A673 (cell line): ENCODE data around the gene SERPINA10.

Experiments used
- EZH2 ChIP-seq: fragments of 200-600 bp; sonication (generic); IDR thresholded peaks from 2 replicates; pipeline ENCODE4 v1.6.1; 2017; ENCODE audit warnings: borderline replicate concordance, low read depth, mild to moderate bottlenecking, mixed read lengths, antibody characterized with exemption, low read length; ENCODE audit not compliant: poor library complexity, severe bottlenecking
- TF ChIP-seq, protein P1 (sequence below): fragments of 300-800, 200-600 bp; sonication (generic); conservative IDR thresholded peaks from 2 replicates; pipeline ENCODE4 v1.5.1; 2017; ENCODE audit warnings: low read depth, mild to moderate bottlenecking, antibody characterized with exemption, low read length, moderate library complexity, mixed read lengths

- TF ChIP-seq, protein P1, sequence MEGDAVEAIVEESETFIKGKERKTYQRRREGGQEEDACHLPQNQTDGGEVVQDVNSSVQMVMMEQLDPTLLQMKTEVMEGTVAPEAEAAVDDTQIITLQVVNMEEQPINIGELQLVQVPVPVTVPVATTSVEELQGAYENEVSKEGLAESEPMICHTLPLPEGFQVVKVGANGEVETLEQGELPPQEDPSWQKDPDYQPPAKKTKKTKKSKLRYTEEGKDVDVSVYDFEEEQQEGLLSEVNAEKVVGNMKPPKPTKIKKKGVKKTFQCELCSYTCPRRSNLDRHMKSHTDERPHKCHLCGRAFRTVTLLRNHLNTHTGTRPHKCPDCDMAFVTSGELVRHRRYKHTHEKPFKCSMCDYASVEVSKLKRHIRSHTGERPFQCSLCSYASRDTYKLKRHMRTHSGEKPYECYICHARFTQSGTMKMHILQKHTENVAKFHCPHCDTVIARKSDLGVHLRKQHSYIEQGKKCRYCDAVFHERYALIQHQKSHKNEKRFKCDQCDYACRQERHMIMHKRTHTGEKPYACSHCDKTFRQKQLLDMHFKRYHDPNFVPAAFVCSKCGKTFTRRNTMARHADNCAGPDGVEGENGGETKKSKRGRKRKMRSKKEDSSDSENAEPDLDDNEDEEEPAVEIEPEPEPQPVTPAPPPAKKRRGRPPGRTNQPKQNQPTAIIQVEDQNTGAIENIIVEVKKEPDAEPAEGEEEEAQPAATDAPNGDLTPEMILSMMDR: no peak
- no peak for TF ChIP-seq EZH2
These were observed 45.0 kb upstream of the SERPINA10 start for GRCh38 chr14:94338023-94338422.
